GM12878 (cell line): ENCODE measurements around the gene MYL3. TPM values are rescaled to one million over a fixed set of nuclear protein-coding genes. Genes with fewer than 3 reads are reported as not detected.
A peak's percentile ranks its signal among the peaks of the same experiment; 100 is the strongest.

Experiments
- ATAC-seq: fragments of 200-7000 bp; cut with Tn5 transposase; 3 replicates; pipeline ENCODE4 v1.9.1; 2020; ENCODE audit warnings: mild to moderate bottlenecking, moderate library complexity
- BruUV-seq: library from RNA; stranded (reverse); fragments of 400-500 nt; replicated peaks from 2 replicates; lab custom pipeline; 2021; lab: Mats Ljungman, UMichigan
- CTCF ChIA-PET: fragments of 300-600 bp; sonication (Branson Sonifier 250); formaldehyde crosslinking; extraction: SDS; loops from one replicate; lab custom pipeline; 2021; ENCODE audit warnings: inconsistent platforms; lab: Yijun Ruan, JAX
- POLR2A ChIA-PET: fragments of 350-600 bp; formaldehyde crosslinking; extraction: SDS; loops from one replicate; lab custom pipeline; 2021; ENCODE audit warnings: inconsistent platforms; lab: Charles Lee
- RAD21 ChIA-PET: fragments of 300-600 bp; sonication (Branson Sonifier 250); formaldehyde crosslinking; loops from one replicate; lab custom pipeline; 2023; ENCODE audit warnings: antibody characterized with exemption; ENCODE audit not compliant: unreplicated experiment; lab: Charles Lee
- SMC1A ChIA-PET: fragments of 300-600 bp; sonication (Branson Sonifier 250); formaldehyde crosslinking; loops from one replicate; lab custom pipeline; 2023; ENCODE audit not compliant: unreplicated experiment, uncharacterized antibody; lab: Charles Lee
- DNase-seq: peaks from one replicate; pipeline ENCODE4 v3.0.0-alpha.2; 2011; ENCODE audit warnings: low read depth, low spot score
- FAIRE-seq: peaks from 3 replicates; lab custom pipeline; 2011; peaks lifted over from hg19 to GRCh38; lab: Jason Lieb, UNC
- H2AFZ ChIP-seq: 2 replicates; pipeline ENCODE4 v1.6.0; 2011; ENCODE audit warnings: low read depth, low read length, control low read depth; ENCODE audit not compliant: control insufficient read depth
- H3K27ac ChIP-seq: 2 replicates; pipeline ENCODE4 v1.5.1; 2011; ENCODE audit warnings: control low read depth; ENCODE audit not compliant: control insufficient read depth, insufficient read depth
- H3K27me3 ChIP-seq, 2 experiments: replicated peaks in 1 of 2; 2 replicates each; pipeline versions ENCODE4 v1.6.0 to v1.6.1; 2011; ENCODE audit warnings: low read length in 1 of 2; ENCODE audit not compliant: control insufficient read depth in 2 of 2, insufficient read depth in 2 of 2
- H3K36me3 ChIP-seq, 2 experiments: 2 replicates each; pipeline ENCODE4 v1.5.1; 2011; ENCODE audit warnings: low read length in 1 of 2; ENCODE audit not compliant: control insufficient read depth in 2 of 2, insufficient read depth in 2 of 2
- H3K4me1 ChIP-seq: 2 replicates; pipeline ENCODE4 v1.6.1; 2011; ENCODE audit warnings: mild to moderate bottlenecking, low read length, moderate library complexity, mixed read lengths; ENCODE audit not compliant: control insufficient read depth, insufficient read depth
- H3K4me2 ChIP-seq: 2 replicates; pipeline ENCODE4 v1.6.0; 2011; ENCODE audit warnings: control low read depth; ENCODE audit not compliant: control insufficient read depth, insufficient read depth
- H3K4me3 ChIP-seq: fragments of 200-600 bp; sonication (generic); 2 replicates; pipeline ENCODE4 v1.5.1; 2016
- H3K79me2 ChIP-seq: 2 replicates; pipeline ENCODE4 v1.6.0; 2011; ENCODE audit warnings: low read length; ENCODE audit not compliant: control insufficient read depth, insufficient read depth
- H3K9ac ChIP-seq: 2 replicates; pipeline ENCODE4 v1.8.0; 2011; ENCODE audit warnings: low read length, control low read depth, mixed read lengths; ENCODE audit not compliant: control insufficient read depth, insufficient read depth
- H3K9me3 ChIP-seq: replicated peaks from 3 replicates; pipeline ENCODE4 v1.5.1; 2011; ENCODE audit warnings: mild to moderate bottlenecking, low read length; ENCODE audit not compliant: control insufficient read depth, insufficient read depth
- H4K20me1 ChIP-seq: 2 replicates; pipeline ENCODE4 v1.6.0; 2011; ENCODE audit not compliant: control insufficient read depth, insufficient read depth
- BHLHE40 ChIP-seq, 2 experiments: fragments of 450-650 bp in 1 of 2; IDR thresholded peaks; 2 replicates each; pipeline ENCODE4 v1.6.1; 2011 to 2017; ENCODE audit warnings: low read depth in 2 of 2, borderline replicate concordance in 1 of 2, improper control_type of control experiment in 1 of 2, low read length in 1 of 2, mild to moderate bottlenecking in 1 of 2
- BMI1 ChIP-seq: fragments of 450-650 bp; IDR thresholded peaks from 2 replicates; pipeline ENCODE4 v1.6.1; 2016; ENCODE audit warnings: mild to moderate bottlenecking, moderate library complexity, borderline replicate concordance
- E4F1 ChIP-seq: fragments of 450-650 bp; IDR thresholded peaks from 2 replicates; pipeline ENCODE4 v1.6.1; 2018; ENCODE audit warnings: borderline replicate concordance, mild to moderate bottlenecking; ENCODE audit not compliant: partially characterized antibody
- IKZF1 ChIP-seq: fragments of 450-650 bp; conservative IDR thresholded peaks from 2 replicates; pipeline ENCODE4 v1.6.1; 2017; ENCODE audit warnings: antibody characterized with exemption, mild to moderate bottlenecking
- NBN ChIP-seq: fragments of 450-650 bp; IDR thresholded peaks from 2 replicates; pipeline ENCODE4 v1.6.1; 2016
- POLR2AphosphoS2 ChIP-seq: IDR thresholded peaks from 2 replicates; pipeline ENCODE4 v1.6.1; 2011; ENCODE audit warnings: low read depth, mild to moderate bottlenecking, low read length, improper control_type of control experiment, moderate library complexity
- PRDM15 ChIP-seq: fragments of 450-650 bp; formaldehyde crosslinking; IDR thresholded peaks from 2 replicates; pipeline ENCODE4 v1.4.0; 2020; ENCODE audit warnings: mild to moderate bottlenecking, moderate library complexity
- SMAD5 ChIP-seq: IDR thresholded peaks from 2 replicates; pipeline ENCODE4 v1.6.1; 2016; ENCODE audit warnings: antibody characterized with exemption, low read depth
- TCF7 ChIP-seq: IDR thresholded peaks from 2 replicates; pipeline ENCODE4 v1.6.1; 2014; ENCODE audit warnings: antibody characterized with exemption, borderline replicate concordance
- WGBS: methylation state at CpG from one replicate; pipeline ENCODE4 v1.1.6; 2016; ENCODE audit warnings: low lambda C conversion rate; ENCODE audit not compliant: insufficient replicate concordance, insufficient coverage; ENCODE audit errors: missing lambda C conversion rate; 5-methylcytosine and 5-hydroxymethylcytosine counted together
- in situ Hi-C: fragments of 300-500 bp; cut with MboI; formaldehyde crosslinking; loops from 9 replicates; pipeline ENCODE4 v1.14.3; 2018; ENCODE audit warnings: mixed read lengths
- intact Hi-C: fragments of 100-400 bp; cut with micrococcal nuclease; formaldehyde crosslinking; loops from one replicate; pipeline ENCODE4 v1.14.2; 2022; ENCODE audit not compliant: unreplicated experiment
- polyA plus RNA-seq, 11 experiments: library from polyadenylated mRNA; depleted of rRNA in 4 of 11; unstranded in 6 of 11; stranded (reverse) in 5 of 11; fragments of >200 nt; fragmentation: Nextera tagmentation in 4 of 11; fragmentation: Illumina TruSeq in 1 of 11; extraction: Ambion mirVana in 4 of 11; extraction: Trizol in 1 of 11; gene quantifications; 1 replicate in 1 of 11; 2 replicates in 10 of 11; pipeline versions ENCODE4 v1.2.1 to v1.2.3, GENCODE V29; 2011 to 2016; ENCODE audit warnings: inconsistent platforms in 2 of 11, missing spikeins in 2 of 11, low read depth in 1 of 11
- total RNA-seq, 4 experiments: library from RNA; depleted of rRNA in 3 of 4; stranded (reverse); fragments of >200 nt in 3 of 4; fragmentation: Illumina TruSeq in 1 of 4; extraction: Trizol in 1 of 4; gene quantifications; 2 replicates each; pipeline versions ENCODE4 v1.2.1 to v1.2.3, GENCODE V29; 2013 to 2021

The MYL3 gene
- total and polyA plus RNA-seq, 10 of the 15 experiments (the other 5 are each of a cell fraction or from before 2014, with no cell fraction given), result 0.40 TPM; not detected in 9

- H3K9ac ChIP-seq, result no peak overlapping the region
- WGBS, result 12% methylated on average over 45 of the region's 58 CpGs
Observed at GRCh38 chr3:46892285-46893145, 29.3 kb upstream of the MYL3 start.

GRCh38 chr3:46891132-46891531, 27.9 kb upstream of the MYL3 start:
- H3K79me2 ChIP-seq, result no peaks in the 10 kb centered on the region
- H3K9ac ChIP-seq, result no peak overlapping the region
- in situ Hi-C loops, result no loop called here
- H3K27ac ChIP-seq, result no peak overlapping the region
- no peak for FAIRE-seq
- WGBS, result 32% methylated on average over 3 of the region's 3 CpGs
- H3K27me3 ChIP-seq, result peaks cover 2 to 3% of the 10 kb centered on the region in 2 experiments; a peak in 3 of 4 replicates
- no peaks in the 10 kb centered on the region for H3K9me3 ChIP-seq
- intact Hi-C loops, result no loop called here
- peaks cover 3% of the 10 kb centered on the region; the same call in 1 of the 2 replicates for H4K20me1 ChIP-seq
- ChIA-PET SMC1A (interaction anchor here (1.0 kb wide), 1 partner anchor 18 kb away, joined by 3 read pairs; no protein-coding TSS in a partner anchor), RAD21 (no interaction called here), POLR2A (no interaction called here), CTCF (interaction anchor here (1.3 to 2.6 kb wide), 2 partner anchors 18 to 25 kb away, joined by 5 to 8 read pairs; no protein-coding TSS in a partner anchor)
- no peaks in the 10 kb centered on the region for H3K36me3 ChIP-seq
- no peak overlapping the region for H2AFZ ChIP-seq
- DNase-seq, result no peak
- H3K4me2 ChIP-seq, result no peak overlapping the region
- no peaks in the 10 kb centered on the region; the same call in 1 of the 2 replicates for H3K4me1 ChIP-seq
- no TSS peak for BruUV-seq
- H3K4me3 ChIP-seq, result no peak overlapping the region
- no peak for ATAC-seq
- TF ChIP-seq BMI1, result no peak
- TF ChIP-seq NBN, result no peak
- TF ChIP-seq PRDM15 (CRISPR knock-in tag), result no peak
- no peak for TF ChIP-seq POLR2AphosphoS2
- TF ChIP-seq E4F1, result no peak

More at GRCh38 chr3:46892285-46893145, 29.3 kb upstream of the MYL3 start:
- H2AFZ ChIP-seq, result no peak overlapping the region
- no peak overlapping the region for H3K27ac ChIP-seq
- peaks cover 3% of the 10 kb centered on the region; the same call in 1 of the 2 replicates for H4K20me1 ChIP-seq
- H3K4me2 ChIP-seq, result peak overlapping the region; percentile 64
- BruUV-seq, result no TSS peak
- H3K36me3 ChIP-seq, result no peaks in the 10 kb centered on the region
- ChIA-PET POLR2A (no interaction called here), RAD21 (interaction anchor here (1.0 to 1.8 kb wide), 3 partner anchors 17 to 26 kb away, joined by 3 to 4 read pairs (median 4); no protein-coding TSS in a partner anchor), CTCF (interaction anchor here (1.3 to 2.6 kb wide), 2 partner anchors 17 to 26 kb away, joined by 5 to 8 read pairs; no protein-coding TSS in a partner anchor), SMC1A (interaction anchor here (0.7 kb wide), 1 partner anchor 182 kb away, joined by 4 read pairs; no protein-coding TSS in a partner anchor)
- 0 out of 2 replicates have a peak, but pooled peaks have one; percentile 10 for TF ChIP-seq IKZF1
- TF ChIP-seq SMAD5, result no peak
- TF ChIP-seq BHLHE40 (IDR thresholded peaks at IDR 0.05; ENCODE audit: borderline replicate concordance in 1 of 2, low read depth in 2 of 2, low read length in 1 of 2), result peak; percentile 75 to 92
- TF ChIP-seq TCF7, result no peak
- intact Hi-C loops, result no loop called here
- H3K4me1 ChIP-seq, result no peaks in the 10 kb centered on the region; the same call in 1 of the 2 replicates
- H3K79me2 ChIP-seq, result no peaks in the 10 kb centered on the region
- H3K9me3 ChIP-seq, result no peaks in the 10 kb centered on the region
- DNase-seq (no peak), ATAC-seq (peak; percentile 72), FAIRE-seq (no peak)
- peak overlapping the region; percentile 47; the same call in 1 of the 2 replicates for H3K4me3 ChIP-seq
- peaks cover 2 to 3% of the 10 kb centered on the region in 2 experiments; a peak in 3 of 4 replicates for H3K27me3 ChIP-seq
- in situ Hi-C loops, result no loop called here
